HG02840 (cell line): Measurements from ENCODE around the gene MARCKSL1.

Experiments
- ATAC-seq: cut with Tn5 transposase; IDR thresholded peaks from one replicate; pipeline ENCODE4 v1.9.1; 2021; ENCODE audit warnings: mild to moderate bottlenecking, moderate library complexity, moderate number of reproducible peaks; ENCODE audit not compliant: unreplicated experiment, low FRiP score

MARCKSL1 gene

GRCh38 chr1:32353431-32353830 is 17.4 kb upstream of the MARCKSL1 start:
- no peak for ATAC-seq

- ATAC-seq: no peak
Observed at GRCh38 chr1:32352831-32353383, 16.9 kb upstream of the MARCKSL1 start.

- ATAC-seq: no peak
Observed at GRCh38 chr1:32352239-32352745, 16.3 kb upstream of the MARCKSL1 start.

GRCh38 chr1:32351399-32352238 is 15.6 kb upstream of the MARCKSL1 start:
- peak; percentile 82 for ATAC-seq

- ATAC-seq: peak; percentile 33
Observed at GRCh38 chr1:32350785-32351398, 14.9 kb upstream of the MARCKSL1 start.

- ATAC-seq: no peak
Observed at GRCh38 chr1:32349211-32349708, 13.2 kb upstream of the MARCKSL1 start.

GRCh38 chr1:32346532-32347157 is 10.6 kb upstream of the MARCKSL1 start:
- ATAC-seq: no peak

- ATAC-seq: no peak
Observed at GRCh38 chr1:32345289-32345827, 9.3 kb upstream of the MARCKSL1 start.

GRCh38 chr1:32342704-32343103 is 6.7 kb upstream of the MARCKSL1 start:
- no peak for ATAC-seq

- ATAC-seq: no peak
Observed at GRCh38 chr1:32341971-32342370, 5.9 kb upstream of the MARCKSL1 start.

GRCh38 chr1:32341186-32341757 is 5.2 kb upstream of the MARCKSL1 start:
- no peak for ATAC-seq

- no peak for ATAC-seq
Observed at GRCh38 chr1:32339363-32339978, 3.4 kb upstream of the MARCKSL1 start.

GRCh38 chr1:32338637-32339145 is 2.7 kb upstream of the MARCKSL1 start:
- ATAC-seq: no peak

GRCh38 chr1:32337855-32338636 is 2.0 kb upstream of the MARCKSL1 start:
- ATAC-seq: no peak

- ATAC-seq: no peak
Observed at GRCh38 chr1:32336963-32337675, 1.1 kb upstream of the MARCKSL1 start.

GRCh38 chr1:32336591-32336932 is 529 bp upstream of the MARCKSL1 start:
- no peak for ATAC-seq

GRCh38 chr1:32335535-32335789 is 571 bp downstream of the MARCKSL1 start:
- ATAC-seq: no peak

- no peak for ATAC-seq
Observed at GRCh38 chr1:32334864-32335534, 1.0 kb downstream of the MARCKSL1 start.
